H1 (cell line): ENCODE measurements around the gene SLC6A19. TPM values are rescaled to one million over a fixed set of nuclear protein-coding genes. Genes with fewer than 3 reads are reported as not detected.

ENCODE experiments used
- CTCF ChIA-PET: fragments of 300-600 bp; sonication (Branson Sonifier 250); formaldehyde crosslinking; loops from one replicate; lab custom pipeline; 2021; ENCODE audit not compliant: partially characterized antibody; lab: Charles Lee
- POLR2A ChIA-PET: fragments of 300-600 bp; sonication (Branson Sonifier 250); formaldehyde crosslinking; loops from one replicate; lab custom pipeline; 2021; ENCODE audit warnings: inconsistent platforms; ENCODE audit not compliant: partially characterized antibody; lab: Charles Lee
- DNase-seq, 2 experiments: peaks; one replicate each; pipeline versions ENCODE4 v3.0.0 to v3.0.0-alpha.2; 2010 to 2022; ENCODE audit warnings: low spot score in 2 of 2, low read depth in 1 of 2, mixed read lengths in 1 of 2
- FAIRE-seq: peaks from 2 replicates; lab custom pipeline; 2011; peaks lifted over from hg19 to GRCh38; lab: Jason Lieb, UNC
- H2AFZ ChIP-seq: 2 replicates; pipeline ENCODE4 v1.8.1; 2012; ENCODE audit warnings: low read length, inconsistent platforms
- H2AK5ac ChIP-seq: 2 replicates; pipeline ENCODE4 v1.6.1; 2013; ENCODE audit warnings: low read depth, low read length
- H2BK120ac ChIP-seq: replicated peaks from 2 replicates; pipeline ENCODE3; 2013; ENCODE audit warnings: low read depth, low read length, inconsistent platforms
- H2BK12ac ChIP-seq: 2 replicates; pipeline ENCODE4 v1.6.1; 2013; ENCODE audit warnings: low read depth, low read length
- H2BK15ac ChIP-seq: 2 replicates; pipeline ENCODE4 v1.6.1; 2013; ENCODE audit warnings: low read length
- H2BK20ac ChIP-seq: 2 replicates; pipeline ENCODE4 v1.6.1; 2013; ENCODE audit warnings: low read length
- H2BK5ac ChIP-seq: 2 replicates; pipeline ENCODE4 v1.6.1; 2013; ENCODE audit warnings: low read depth, low read length
- H3K14ac ChIP-seq: 2 replicates; pipeline ENCODE4 v1.6.1; 2013; ENCODE audit warnings: inconsistent platforms; ENCODE audit not compliant: insufficient read length
- H3K18ac ChIP-seq: 2 replicates; pipeline ENCODE4 v1.6.1; 2013; ENCODE audit warnings: low read length; ENCODE audit errors: extremely low read depth
- H3K23ac ChIP-seq: 2 replicates; pipeline ENCODE4 v1.6.1; 2013; ENCODE audit warnings: inconsistent platforms; ENCODE audit not compliant: insufficient read length
- H3K23me2 ChIP-seq: 2 replicates; pipeline ENCODE4 v1.6.1; 2013; ENCODE audit warnings: low read depth, low read length
- H3K27ac ChIP-seq: 2 replicates; pipeline ENCODE4 v1.6.1; 2011; ENCODE audit warnings: low read depth, low read length, inconsistent platforms
- H3K27me3 ChIP-seq, 4 experiments: replicated peaks in 1 of 4; 1 replicate in 1 of 4; 2 replicates in 3 of 4; pipeline versions ENCODE4 v1.6.1 to v1.8.1; 2011 to 2013; ENCODE audit warnings: low read length in 3 of 4, mild to moderate bottlenecking in 3 of 4, inconsistent platforms in 2 of 4, mixed read lengths in 2 of 4, moderate library complexity in 1 of 4; ENCODE audit not compliant: control insufficient read depth in 3 of 4, insufficient read depth in 3 of 4; ENCODE audit errors: extremely low read depth in 1 of 4
- H3K36me3 ChIP-seq, 4 experiments: 2 replicates each; pipeline versions ENCODE4 v1.6.1 to v1.8.1; 2011 to 2013; ENCODE audit warnings: mild to moderate bottlenecking in 4 of 4, low read length in 3 of 4, moderate library complexity in 2 of 4, control low read depth in 1 of 4, inconsistent platforms in 1 of 4; ENCODE audit not compliant: insufficient read depth in 4 of 4, control insufficient read depth in 2 of 4
- H3K4ac ChIP-seq: replicated peaks from 2 replicates; pipeline ENCODE3; 2013; ENCODE audit warnings: low read length, low read depth, mixed read lengths, inconsistent platforms; ENCODE audit not compliant: insufficient read length
- H3K4me1 ChIP-seq, 4 experiments: replicated peaks in 1 of 4; 1 replicate in 1 of 4; 2 replicates in 3 of 4; pipeline versions ENCODE4 v1.6.1 to v1.8.1; 2011 to 2013; ENCODE audit warnings: low read length in 3 of 4, inconsistent platforms in 2 of 4, mixed read lengths in 1 of 4; ENCODE audit not compliant: insufficient read depth in 4 of 4, control insufficient read depth in 3 of 4
- H3K4me2 ChIP-seq, 2 experiments: 2 replicates each; pipeline versions ENCODE4 v1.6.1 to v1.8.1; 2011 to 2013; ENCODE audit warnings: low read depth in 2 of 2, low read length in 2 of 2, control low read depth in 1 of 2, inconsistent platforms in 1 of 2, mild to moderate bottlenecking in 1 of 2; ENCODE audit not compliant: insufficient read depth in 1 of 2
- H3K4me3 ChIP-seq, 4 experiments: fragments of 200-600, 300-600 bp in 1 of 4; sonication (generic), shearing (Covaris generic), sonication (Bioruptor Twin) in 1 of 4; 2 replicates each; pipeline versions ENCODE4 v1.5.1 to v1.8.1; 2011 to 2016; ENCODE audit warnings: low read length in 4 of 4, low read depth in 3 of 4, control low read depth in 2 of 4, inconsistent platforms in 2 of 4, mild to moderate bottlenecking in 2 of 4, mixed read lengths in 1 of 4, moderate library complexity in 1 of 4; ENCODE audit not compliant: insufficient read depth in 2 of 4; ENCODE audit errors: extremely low read depth in 1 of 4
- H3K56ac ChIP-seq: replicated peaks from 2 replicates; pipeline ENCODE3; 2013; ENCODE audit warnings: low read depth, mild to moderate bottlenecking, mixed read lengths, low read length, inconsistent platforms; ENCODE audit not compliant: insufficient read length
- H3K79me1 ChIP-seq: 2 replicates; pipeline ENCODE4 v1.6.1; 2013; ENCODE audit warnings: low read depth, low read length, control low read depth
- H3K79me2 ChIP-seq, 2 experiments: 2 replicates each; pipeline versions ENCODE4 v1.6.1 to v1.8.1; 2012 to 2013; ENCODE audit warnings: low read length in 2 of 2, mild to moderate bottlenecking in 2 of 2, inconsistent platforms in 1 of 2; ENCODE audit not compliant: insufficient read depth in 2 of 2, control insufficient read depth in 1 of 2
- H3K9ac ChIP-seq, 4 experiments: replicated peaks in 1 of 4; 1 replicate in 1 of 4; 2 replicates in 3 of 4; pipeline versions ENCODE4 v1.6.1 to v1.8.1; 2011 to 2013; ENCODE audit warnings: low read depth in 3 of 4, low read length in 3 of 4, control low read depth in 2 of 4, mild to moderate bottlenecking in 2 of 4, moderate library complexity in 2 of 4, inconsistent platforms in 1 of 4; ENCODE audit errors: extremely low read depth in 1 of 4
- H3K9me3 ChIP-seq, 2 experiments: 2 replicates each; pipeline versions ENCODE4 v1.6.1 to v1.8.1; 2012 to 2013; ENCODE audit warnings: mild to moderate bottlenecking in 2 of 2, moderate library complexity in 2 of 2, control low read depth in 1 of 2, inconsistent platforms in 1 of 2, low read depth in 1 of 2, low read length in 1 of 2, mixed read lengths in 1 of 2; ENCODE audit not compliant: insufficient read depth in 2 of 2
- H4K20me1 ChIP-seq, 2 experiments: replicated peaks in 1 of 2; 2 replicates each; pipeline versions ENCODE3 to v1.8.1; 2011 to 2013; ENCODE audit warnings: inconsistent platforms in 2 of 2, low read length in 2 of 2, mild to moderate bottlenecking in 1 of 2; ENCODE audit not compliant: insufficient read depth in 2 of 2, control insufficient read depth in 1 of 2
- H4K5ac ChIP-seq: 2 replicates; pipeline ENCODE4 v1.6.1; 2013; ENCODE audit warnings: low read length, low read depth, mixed read lengths, inconsistent platforms; ENCODE audit not compliant: insufficient read length
- H4K8ac ChIP-seq: 2 replicates; pipeline ENCODE4 v1.8.0; 2013; ENCODE audit warnings: mild to moderate bottlenecking, moderate library complexity, low read length, inconsistent platforms; ENCODE audit not compliant: insufficient read depth; ENCODE audit errors: extremely low read depth
- H4K91ac ChIP-seq: replicated peaks from 2 replicates; pipeline ENCODE3; 2013; ENCODE audit warnings: low read length, mixed read lengths, inconsistent platforms; ENCODE audit not compliant: insufficient read length
- CHD1 ChIP-seq: IDR thresholded peaks from 2 replicates; pipeline ENCODE4 v1.6.1; 2012; ENCODE audit warnings: low read depth, low read length, improper control_type of control experiment
- MAX ChIP-seq: IDR thresholded peaks from 2 replicates; pipeline ENCODE4 v1.6.1; 2012; ENCODE audit warnings: inconsistent platforms
- NANOG ChIP-seq: IDR thresholded peaks from 2 replicates; pipeline ENCODE4 v1.6.1; 2011; ENCODE audit warnings: low read length, low read depth, mild to moderate bottlenecking, inconsistent platforms; ENCODE audit not compliant: insufficient read depth, poor library complexity, severe bottlenecking
- RBBP5 ChIP-seq: IDR thresholded peaks from 2 replicates; pipeline ENCODE4 v1.7.1; 2012; ENCODE audit warnings: low read depth, mild to moderate bottlenecking, inconsistent platforms, low read length, moderate library complexity, borderline replicate concordance
- TAF7 ChIP-seq: optimal IDR thresholded peaks from 2 replicates; pipeline ENCODE3; 2011; ENCODE audit warnings: low read depth, mild to moderate bottlenecking, inconsistent platforms, low read length, moderate library complexity, borderline replicate concordance
- WGBS, 2 experiments: shearing (Covaris generic) in 1 of 2; methylation state at CpG; one replicate each; pipeline versions ENCODE4 v1.1.6 to v1.1.7; 2013 to 2015; ENCODE audit warnings: low lambda C conversion rate in 2 of 2, mixed read lengths in 2 of 2, inconsistent platforms in 1 of 2, low coverage in 1 of 2, missing lambda C conversion rate in 1 of 2; ENCODE audit not compliant: insufficient replicate concordance in 2 of 2, insufficient coverage in 1 of 2, insufficient read length in 1 of 2; ENCODE audit errors: extremely low coverage in 1 of 2, missing lambda C conversion rate in 1 of 2; 5-methylcytosine and 5-hydroxymethylcytosine counted together
- polyA plus RNA-seq, 7 experiments: library from polyadenylated mRNA; depleted of rRNA in 3 of 7; stranded (reverse) in 5 of 7; unstranded in 2 of 7; fragments of >200 nt in 5 of 7; fragments of 200-250 nt in 2 of 7; gene quantifications; 1 replicate in 5 of 7; 2 replicates in 1 of 7; 4 replicates in 1 of 7; pipeline versions ENCODE4 v1.2.1 to v1.2.3, GENCODE V29; 2011 to 2013; ENCODE audit warnings: missing spikeins in 2 of 7, mixed read lengths in 2 of 7
- total RNA-seq: library from RNA; stranded (reverse); fragmentation: NEBNext Ultra II Directional; extraction: Animal tissue kit (Norgen Biotek cat#: 25700); gene quantifications from 2 replicates; pipeline ENCODE4 v1.2.1, GENCODE V29; 2021

The SLC6A19 gene
- total and polyA plus RNA-seq, 2 of the 8 experiments (the other 6 are each of a cell fraction or from before 2014, with no cell fraction given): 0.02 TPM; not detected in 1

DNA sequence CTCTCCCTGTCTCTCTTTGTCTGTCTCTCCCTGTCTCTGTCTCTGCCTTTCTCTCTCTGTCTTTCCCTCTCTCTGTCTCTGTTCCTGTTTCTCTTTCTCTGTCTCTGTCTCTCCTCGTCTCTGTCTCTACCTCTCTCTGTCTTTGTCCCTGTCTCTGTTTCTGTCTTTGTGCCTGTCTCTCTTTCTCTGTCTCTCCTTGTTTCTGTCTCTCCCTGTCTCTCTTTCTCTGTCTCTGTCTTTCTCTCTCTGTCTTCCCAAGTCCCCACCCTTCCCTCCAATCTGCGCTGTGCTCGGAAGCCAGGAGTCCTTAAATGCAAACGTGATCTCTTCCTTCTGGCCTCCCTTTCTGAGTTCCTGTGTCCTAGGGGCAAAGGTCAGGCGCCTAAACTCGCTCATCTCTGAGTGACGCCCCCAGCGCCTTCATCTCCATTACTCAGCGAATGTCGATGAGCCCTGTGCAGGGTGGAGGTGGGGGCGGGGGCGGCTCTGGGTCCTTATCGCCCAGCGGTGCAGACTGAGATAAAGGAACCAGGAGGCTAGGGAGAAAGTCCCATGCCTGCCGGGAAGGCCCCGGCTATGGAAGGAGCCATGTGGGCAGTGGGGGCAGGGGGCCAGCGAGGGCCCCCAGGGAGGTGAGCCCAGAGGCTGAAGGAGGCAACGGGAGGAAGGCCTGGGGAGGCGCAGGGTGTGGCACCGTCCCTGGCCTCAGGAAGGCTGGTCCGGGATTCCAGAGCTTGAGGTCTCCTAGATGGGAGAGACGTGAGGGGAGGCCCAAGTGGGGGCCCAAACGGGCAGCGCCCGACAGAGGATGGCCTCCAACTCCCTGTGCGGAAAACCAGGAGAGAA is 1.5 kb upstream of the SLC6A19 start:
- H3K56ac ChIP-seq: no peak overlapping the region
- no peak overlapping the region for H3K4me2 ChIP-seq
- H4K91ac ChIP-seq: no peak overlapping the region
- no peaks in the 10 kb centered on the region for H3K23me2 ChIP-seq
- no peaks in the 10 kb centered on the region for H3K79me1 ChIP-seq
- FAIRE-seq (no peak), DNase-seq (no peak)
- H2BK15ac ChIP-seq: no peak overlapping the region
- ChIA-PET POLR2A (no interaction called here), CTCF (interaction anchor here (0.8 to 1.4 kb wide), 2 partner anchors 32 to 36 kb away, joined by 3 to 4 read pairs; no protein-coding TSS in a partner anchor)
- no peak overlapping the region for H2BK120ac ChIP-seq
- no peak overlapping the region for H3K14ac ChIP-seq
- H2AFZ ChIP-seq: no peak overlapping the region
- no peak overlapping the region for H3K23ac ChIP-seq
- H4K20me1 ChIP-seq: no peaks in the 10 kb centered on the region
- no peak overlapping the region for H3K4me3 ChIP-seq
- H4K5ac ChIP-seq: no peak overlapping the region
- H3K4me1 ChIP-seq: peaks cover 0 to under 1% (median 0%) of the 10 kb centered on the region in 4 experiments; a peak in 1 of 7 replicates
- 87% methylated on average over 19 of the region's 26 CpGs; no CpG with 5 or more reads in 1 of the 2 experiments for WGBS, 2 experiments
- H3K79me2 ChIP-seq: no peaks in the 10 kb centered on the region
- H3K4ac ChIP-seq: no peak overlapping the region
- H2AK5ac ChIP-seq: no peak overlapping the region
- no peaks in the 10 kb centered on the region for H3K27me3 ChIP-seq
- H2BK12ac ChIP-seq: no peak overlapping the region
- no peak overlapping the region; the same call in 1 of the 2 replicates for H3K18ac ChIP-seq
- no peak overlapping the region for H2BK20ac ChIP-seq
- no peaks in the 10 kb centered on the region for H3K9me3 ChIP-seq
- H4K8ac ChIP-seq: no peak overlapping the region; the same call in 1 of the 2 replicates
- TF ChIP-seq NANOG: no peak
- no peak for TF ChIP-seq MAX
- TF ChIP-seq RBBP5: no peak
- TF ChIP-seq TAF7: no peak
- TF ChIP-seq CHD1: no peak
- TF ChIP-seq, all 59 proteins: peak for 0
- no peak overlapping the region for H3K27ac ChIP-seq
- no peak overlapping the region for H2BK5ac ChIP-seq
- H3K9ac ChIP-seq: no peak overlapping the region
- no peaks in the 10 kb centered on the region for H3K36me3 ChIP-seq
